Measurements from ENCODE around the gene JDP2.

The JDP2 gene

DNA sequence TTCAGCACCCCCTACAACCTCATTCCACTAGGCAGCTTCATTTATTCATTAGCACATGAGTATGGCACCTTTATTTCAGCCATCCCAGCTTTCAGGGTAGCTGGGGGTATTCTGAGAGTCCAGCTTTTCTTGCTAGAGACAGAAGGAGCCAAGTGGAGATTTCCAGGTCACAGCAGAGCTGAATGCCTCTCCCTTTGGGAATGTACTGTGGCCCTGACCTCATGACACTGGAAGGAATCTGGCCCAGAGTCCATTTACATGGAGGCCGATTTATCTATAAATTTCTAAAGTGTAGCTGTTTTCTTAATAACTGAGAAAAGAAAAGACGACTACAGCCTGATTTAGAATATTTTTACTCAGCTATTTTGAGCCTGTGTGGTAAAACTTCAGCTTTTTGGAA lies 47.2 kb upstream of the JDP2 start:
- TF ChIP-seq SP3 (tag by site-specific recombination; IDR thresholded peaks at IDR 0.05) (no peak), HOXC10 (CRISPR knock-in tag; IDR thresholded peaks at IDR 0.05) (no peak), ATF2 (tag by site-specific recombination; IDR thresholded peaks at IDR 0.05; ENCODE audit: low read depth) (no peak), ZNF2 (tag by site-specific recombination; IDR thresholded peaks at IDR 0.05) (no peak)
- Histone ChIP-seq H3K36me3 (ENCODE audit: control insufficient read depth in 2 of 2, insufficient read depth in 1 of 2, low read length in 2 of 2) (no peaks in the 10 kb centered on the region), H3K4me3 (ENCODE audit: low read depth, low read length) (no peak overlapping the region), H3K4me1 (ENCODE audit: control insufficient read depth, insufficient read depth, low read length) (no peaks in the 10 kb centered on the region), H3K9me3 (ENCODE audit: control insufficient read depth, insufficient read depth, low read depth, low read length) (no peaks in the 10 kb centered on the region), H3K27ac (ENCODE audit: extremely low read depth, low read depth, low read length) (no peak overlapping the region)
- ChIA-PET CTCF (interaction anchor here (1.4 to 1.8 kb wide), 2 partner anchors 73 to 180 kb away, joined by 3 to 4 read pairs; no protein-coding TSS in a partner anchor), POLR2A (no interaction called here)

GRCh38 chr14:75381642-75382041 lies 46.2 kb upstream of the JDP2 start:
- no peak overlapping the region for H3K27ac ChIP-seq (ENCODE audit: extremely low read depth, low read depth, low read length)
- ChIA-PET POLR2A (no interaction called here), CTCF (interaction anchor here (0.5 to 1.8 kb wide), 4 partner anchors 9 to 179 kb away, joined by 3 to 5 read pairs (median 4); no protein-coding TSS in a partner anchor)

More at GRCh38 chr14:75381642-75382041, 46.2 kb upstream of the JDP2 start:
- H3K9me3 ChIP-seq (ENCODE audit: control insufficient read depth, insufficient read depth, low read depth, low read length), result no peaks in the 10 kb centered on the region
- no peak overlapping the region for H3K4me3 ChIP-seq (ENCODE audit: low read depth, low read length)
- TF ChIP-seq ZNF175 (tag by site-specific recombination; IDR thresholded peaks at IDR 0.05) (no peak), ZNF121 (tag by site-specific recombination; IDR thresholded peaks at IDR 0.05) (no peak), ZNF211 (tag by site-specific recombination; IDR thresholded peaks at IDR 0.05; ENCODE audit: low read depth) (no peak), ZNF791 (tag by site-specific recombination; IDR thresholded peaks at IDR 0.05) (no peak), SP3 (tag by site-specific recombination; IDR thresholded peaks at IDR 0.05) (no peak), PATZ1 (tag by site-specific recombination; IDR thresholded peaks at IDR 0.05) (no peak), SALL2 (tag by site-specific recombination; IDR thresholded peaks at IDR 0.05; ENCODE audit: borderline replicate concordance) (no peak), REST (tag by site-specific recombination; IDR thresholded peaks at IDR 0.05) (no peak), SP2 (tag by site-specific recombination; IDR thresholded peaks at IDR 0.05) (no peak)
- TF ChIP-seq, protein P1, sequence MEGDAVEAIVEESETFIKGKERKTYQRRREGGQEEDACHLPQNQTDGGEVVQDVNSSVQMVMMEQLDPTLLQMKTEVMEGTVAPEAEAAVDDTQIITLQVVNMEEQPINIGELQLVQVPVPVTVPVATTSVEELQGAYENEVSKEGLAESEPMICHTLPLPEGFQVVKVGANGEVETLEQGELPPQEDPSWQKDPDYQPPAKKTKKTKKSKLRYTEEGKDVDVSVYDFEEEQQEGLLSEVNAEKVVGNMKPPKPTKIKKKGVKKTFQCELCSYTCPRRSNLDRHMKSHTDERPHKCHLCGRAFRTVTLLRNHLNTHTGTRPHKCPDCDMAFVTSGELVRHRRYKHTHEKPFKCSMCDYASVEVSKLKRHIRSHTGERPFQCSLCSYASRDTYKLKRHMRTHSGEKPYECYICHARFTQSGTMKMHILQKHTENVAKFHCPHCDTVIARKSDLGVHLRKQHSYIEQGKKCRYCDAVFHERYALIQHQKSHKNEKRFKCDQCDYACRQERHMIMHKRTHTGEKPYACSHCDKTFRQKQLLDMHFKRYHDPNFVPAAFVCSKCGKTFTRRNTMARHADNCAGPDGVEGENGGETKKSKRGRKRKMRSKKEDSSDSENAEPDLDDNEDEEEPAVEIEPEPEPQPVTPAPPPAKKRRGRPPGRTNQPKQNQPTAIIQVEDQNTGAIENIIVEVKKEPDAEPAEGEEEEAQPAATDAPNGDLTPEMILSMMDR (tag by site-specific recombination; IDR thresholded peaks at IDR 0.05), result no peak
- TF ChIP-seq, protein P2, sequence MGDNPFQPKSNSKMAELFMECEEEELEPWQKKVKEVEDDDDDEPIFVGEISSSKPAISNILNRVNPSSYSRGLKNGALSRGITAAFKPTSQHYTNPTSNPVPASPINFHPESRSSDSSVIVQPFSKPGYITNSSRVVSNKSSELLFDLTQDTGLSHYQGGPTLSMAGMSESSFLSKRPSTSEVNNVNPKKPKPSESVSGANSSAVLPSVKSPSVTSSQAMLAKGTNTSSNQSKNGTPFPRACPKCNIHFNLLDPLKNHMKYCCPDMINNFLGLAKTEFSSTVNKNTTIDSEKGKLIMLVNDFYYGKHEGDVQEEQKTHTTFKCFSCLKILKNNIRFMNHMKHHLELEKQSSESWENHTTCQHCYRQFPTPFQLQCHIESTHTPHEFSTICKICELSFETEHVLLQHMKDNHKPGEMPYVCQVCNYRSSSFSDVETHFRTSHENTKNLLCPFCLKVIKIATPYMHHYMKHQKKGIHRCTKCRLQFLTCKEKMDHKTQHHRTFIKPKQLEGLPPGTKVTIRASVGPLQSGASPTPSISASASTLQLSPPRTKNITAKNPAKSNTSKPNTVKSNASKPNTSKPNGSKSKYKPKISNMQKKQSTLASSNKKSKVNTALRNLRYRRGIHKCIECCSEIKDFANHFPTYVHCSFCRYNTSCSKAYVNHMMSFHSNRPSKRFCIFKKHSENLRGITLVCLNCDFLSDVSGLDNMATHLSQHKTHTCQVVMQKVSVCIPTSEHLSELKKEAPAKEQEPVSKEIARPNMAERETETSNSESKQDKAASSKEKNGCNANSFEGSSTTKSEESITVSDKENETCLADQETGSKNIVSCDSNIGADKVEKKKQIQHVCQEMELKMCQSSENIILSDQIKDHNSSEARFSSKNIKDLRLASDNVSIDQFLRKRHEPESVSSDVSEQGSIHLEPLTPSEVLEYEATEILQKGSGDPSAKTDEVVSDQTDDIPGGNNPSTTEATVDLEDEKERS (tag by site-specific recombination; IDR thresholded peaks at IDR 0.05), result no peak
- no peaks in the 10 kb centered on the region for H3K4me1 ChIP-seq (ENCODE audit: control insufficient read depth, insufficient read depth, low read length)
- no peaks in the 10 kb centered on the region for H3K36me3 ChIP-seq (ENCODE audit: control insufficient read depth in 2 of 2, insufficient read depth in 1 of 2, low read length in 2 of 2)

All from HEK293 (cell line).